Stimulated activated CD8-positive, alpha-beta memory T cell treated with anti-CD3 and anti-CD28 coated beads, Interleukin-4, amount 100 ng/mL, for 48 hours (primary cell): ENCODE data around the gene RHOH.
"Not testable (repeated sequence)": the region's sequence is repeated elsewhere in the genome, so short reads cannot be mapped to it uniquely, and the experiment has no call there.

Source experiments
- DNase-seq: peaks from one replicate; pipeline ENCODE4 v3.0.0-alpha.2; 2020

RHOH gene, protein sequence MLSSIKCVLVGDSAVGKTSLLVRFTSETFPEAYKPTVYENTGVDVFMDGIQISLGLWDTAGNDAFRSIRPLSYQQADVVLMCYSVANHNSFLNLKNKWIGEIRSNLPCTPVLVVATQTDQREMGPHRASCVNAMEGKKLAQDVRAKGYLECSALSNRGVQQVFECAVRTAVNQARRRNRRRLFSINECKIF

DNA sequence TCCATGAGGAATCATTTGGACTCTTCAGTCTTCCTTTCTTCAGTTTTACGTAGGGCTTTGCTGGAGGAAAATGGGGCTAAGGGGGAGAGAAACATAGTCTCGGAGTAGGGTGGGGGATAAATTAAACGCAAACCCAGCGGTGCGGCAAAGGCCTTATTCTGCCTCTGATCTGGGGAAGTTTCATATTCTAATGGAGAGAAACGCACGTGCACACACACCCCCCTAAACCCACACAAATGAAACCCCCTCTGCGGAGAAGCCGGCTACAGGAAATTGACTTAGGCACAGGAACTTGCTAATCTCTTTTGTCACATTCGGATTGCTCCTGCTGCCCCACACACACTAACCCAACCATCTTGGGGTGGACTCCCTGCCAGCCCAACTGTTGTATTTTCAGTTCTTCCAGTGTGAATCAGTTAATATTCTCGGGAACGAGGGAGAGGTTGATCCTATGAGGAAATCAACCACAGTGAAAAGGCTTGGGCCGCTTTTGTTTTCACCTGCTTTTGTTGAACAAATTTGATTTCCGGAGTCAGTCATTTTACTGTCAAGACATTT, at the start of gene RHOH:
Gene RHOH (plus strand): TSS at position 308 of the 558 bp plus-strand sequence. CDS start 46,356 bp downstream, outside the sequence.
- DNase-seq = peak; percentile 80

DNA sequence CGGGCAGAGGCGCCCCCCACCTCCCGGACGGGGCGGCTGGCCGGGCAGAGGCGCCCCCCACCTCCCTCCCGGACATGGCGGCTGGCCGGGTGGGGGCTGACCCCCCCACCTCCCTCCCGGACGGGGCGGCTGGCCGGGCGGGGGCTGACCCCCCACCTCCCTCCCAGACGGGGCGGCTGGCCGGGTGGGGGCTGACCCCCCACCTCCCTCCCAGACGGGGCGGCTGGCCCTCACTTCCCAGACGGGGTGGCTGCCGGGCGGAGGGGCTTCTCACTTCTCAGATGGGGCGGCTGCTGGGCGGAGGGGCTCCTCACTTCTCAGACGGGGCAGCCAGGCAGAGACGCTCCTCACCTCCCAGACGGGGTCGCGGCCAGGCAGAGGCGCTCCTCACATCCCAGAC, 49.3 kb upstream of the RHOH start:
- not testable (repeated sequence) for DNase-seq

DNA sequence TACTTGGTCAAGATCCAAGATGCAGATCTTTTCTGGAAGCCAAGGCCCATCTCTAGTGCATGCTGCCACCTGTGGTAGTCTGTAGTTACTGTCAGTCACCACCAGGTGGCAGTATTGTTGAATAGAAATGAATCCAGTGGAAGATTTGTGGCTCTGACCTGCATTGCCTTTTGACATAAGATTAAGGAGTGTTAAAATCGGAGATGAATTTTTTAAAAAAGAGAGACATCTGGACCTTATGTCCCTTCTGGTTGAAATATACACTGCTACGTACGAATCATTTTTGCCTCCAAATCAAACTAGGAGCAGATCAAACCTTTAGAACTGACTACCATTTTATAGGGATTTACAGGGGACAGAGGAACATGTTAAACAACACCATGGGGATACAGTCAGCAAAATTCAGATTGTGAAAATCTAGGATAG, 46.9 kb upstream of the RHOH start:
- DNase-seq = peak; percentile 68

DNA sequence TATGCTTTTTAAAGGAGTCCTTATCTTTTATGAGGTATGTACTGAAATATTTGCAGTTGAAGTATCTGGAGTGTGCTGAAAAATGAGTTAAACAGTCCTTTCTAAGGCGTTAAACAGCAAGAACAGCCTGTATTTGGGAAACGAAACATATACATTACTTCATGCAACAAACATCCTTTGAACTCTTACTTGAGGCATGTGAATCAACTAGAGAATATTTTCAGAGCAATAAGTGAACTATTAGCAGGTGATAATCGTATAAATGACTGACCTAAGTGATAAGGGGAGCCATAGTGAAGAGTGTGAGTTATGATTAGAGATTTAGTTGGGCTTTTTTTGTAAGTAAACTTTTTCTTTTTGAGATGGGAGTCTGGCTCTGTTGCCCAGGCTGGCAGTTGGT, 45.9 kb upstream of the RHOH start:
- DNase-seq = no peak

DNA sequence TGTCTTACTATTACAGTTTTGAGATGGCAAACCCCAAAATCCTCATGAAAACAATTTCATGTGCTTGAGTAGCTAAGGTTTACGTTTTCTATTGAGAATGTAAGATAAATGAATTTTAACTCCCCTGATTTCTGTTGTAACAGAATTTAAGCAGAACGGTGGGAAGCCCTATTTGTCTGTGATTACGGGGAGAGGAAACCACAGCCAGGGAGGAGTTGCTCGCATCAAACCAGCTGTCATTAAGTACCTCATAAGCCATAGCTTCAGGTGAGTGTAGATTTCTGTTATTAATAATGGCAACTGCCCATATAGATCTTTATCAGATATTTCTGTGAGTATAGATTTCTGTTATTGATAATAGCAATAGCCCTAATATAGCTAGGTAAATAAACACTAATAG, 44.2 kb upstream of the RHOH start:
- DNase-seq = no peak

DNA sequence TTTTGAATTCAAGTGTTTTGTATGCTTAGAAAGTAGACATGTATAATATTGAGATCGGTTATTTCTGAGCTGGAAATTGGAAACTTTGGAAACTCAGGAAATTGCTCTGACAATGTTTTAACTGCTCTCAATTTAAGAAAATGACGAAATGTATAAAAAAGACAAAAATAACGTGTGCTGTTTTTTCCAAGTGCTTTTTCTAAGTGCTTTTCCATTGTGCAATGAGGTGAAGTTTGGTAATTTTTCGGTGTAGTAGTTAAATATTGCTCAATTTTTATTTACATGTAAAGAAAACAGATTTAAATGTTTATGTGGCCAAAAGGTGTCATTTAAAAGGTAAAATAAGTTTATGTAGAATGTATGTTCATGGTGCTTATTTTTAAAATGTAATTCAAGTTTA, 39.4 kb upstream of the RHOH start:
- no peak for DNase-seq

DNA sequence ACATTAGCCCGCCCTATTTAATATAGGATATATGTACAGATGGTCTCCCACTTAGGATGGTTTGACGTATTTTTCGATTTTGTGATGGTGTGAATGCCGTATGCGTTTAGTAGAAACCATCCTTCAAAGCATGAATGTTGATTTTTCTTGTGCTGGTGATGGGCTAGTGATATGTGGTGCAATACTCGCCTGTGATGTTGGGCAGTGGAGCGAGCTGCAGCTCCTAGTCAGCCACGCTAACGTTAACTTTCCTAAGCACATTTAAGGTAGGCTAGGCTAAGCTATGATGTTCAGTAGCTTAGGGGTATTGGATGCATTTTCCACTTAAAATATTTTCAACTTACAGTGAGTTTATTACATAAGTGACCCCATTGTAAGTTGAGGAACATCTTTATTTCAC, 36.6 kb upstream of the RHOH start:
- no peak for DNase-seq

DNA sequence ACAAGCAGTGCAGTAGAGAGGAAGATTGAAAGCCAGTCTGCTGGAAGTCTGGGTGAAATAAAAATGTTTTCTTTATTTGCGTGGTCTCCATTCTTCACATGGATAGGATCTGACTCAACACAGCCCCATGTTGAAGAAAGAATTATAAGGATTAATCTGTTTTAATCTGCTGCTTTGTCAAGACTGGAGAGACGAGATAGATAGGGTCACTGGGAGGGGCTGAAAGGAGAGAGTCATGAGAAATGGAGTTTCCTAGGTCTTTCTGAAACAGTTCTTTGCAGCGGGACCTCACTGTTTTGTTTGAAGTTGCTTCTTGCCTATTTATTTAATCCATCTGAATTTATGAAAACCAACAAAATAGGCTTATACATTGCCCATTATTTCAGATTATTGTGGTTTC, 32.4 kb upstream of the RHOH start:
- DNase-seq = no peak

DNA sequence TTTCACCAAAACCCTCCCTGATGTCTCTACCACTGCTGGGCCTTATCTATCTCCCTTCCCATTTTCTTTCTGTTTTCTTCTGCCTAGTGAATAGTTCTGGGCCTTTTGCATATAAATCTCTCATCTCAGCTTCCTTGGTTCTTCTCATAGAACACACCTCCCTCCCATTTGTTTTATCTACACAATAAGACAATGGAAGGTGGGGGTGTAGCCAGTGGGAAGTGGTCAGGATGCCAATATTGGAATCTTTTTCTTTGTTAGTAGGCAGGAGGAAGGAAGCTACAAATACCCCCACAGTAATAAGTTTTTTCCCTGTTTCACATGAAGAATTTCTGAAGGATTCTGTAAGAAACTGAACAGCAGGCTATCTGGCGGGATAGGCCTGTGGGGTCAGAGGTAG, 30.9 kb upstream of the RHOH start:
- DNase-seq = no peak

DNA sequence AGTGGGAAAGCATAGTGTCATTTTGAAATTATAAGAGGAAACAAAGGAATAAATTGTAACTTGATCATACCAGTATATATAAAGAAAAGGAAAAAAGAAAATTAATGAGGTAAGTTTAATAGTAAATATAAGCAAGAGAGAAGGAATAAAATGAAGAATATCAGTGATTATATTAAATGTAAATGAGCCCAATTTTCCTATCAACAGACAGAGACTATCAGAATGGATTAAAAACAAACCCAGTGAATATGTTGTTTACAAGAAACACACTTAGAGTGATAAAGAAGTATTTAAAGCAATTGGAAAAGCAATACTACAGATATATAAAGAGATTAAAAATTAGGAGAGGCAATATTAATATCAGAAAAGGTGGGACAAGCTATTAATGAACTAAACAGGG, 28.8 kb upstream of the RHOH start:
- no peak for DNase-seq

DNA sequence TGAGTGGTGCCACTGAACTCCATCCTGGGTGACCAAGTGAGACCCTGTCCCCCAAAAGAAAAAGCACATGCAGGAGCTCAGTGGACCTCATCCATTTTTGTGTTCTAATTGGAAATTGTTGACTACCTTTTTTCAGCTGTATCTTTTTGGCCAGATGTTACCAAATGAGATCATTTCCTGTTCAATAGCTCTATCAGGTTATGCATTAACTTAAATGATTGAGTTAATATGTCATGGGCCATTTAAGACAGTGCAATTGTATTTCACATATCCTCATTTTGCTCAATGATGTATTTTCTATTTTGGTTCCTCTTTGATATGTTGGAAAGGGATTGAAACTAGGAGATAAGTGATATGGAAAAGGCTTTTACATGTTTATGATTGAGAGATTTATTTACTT, 26.2 kb upstream of the RHOH start:
- no peak for DNase-seq

DNA sequence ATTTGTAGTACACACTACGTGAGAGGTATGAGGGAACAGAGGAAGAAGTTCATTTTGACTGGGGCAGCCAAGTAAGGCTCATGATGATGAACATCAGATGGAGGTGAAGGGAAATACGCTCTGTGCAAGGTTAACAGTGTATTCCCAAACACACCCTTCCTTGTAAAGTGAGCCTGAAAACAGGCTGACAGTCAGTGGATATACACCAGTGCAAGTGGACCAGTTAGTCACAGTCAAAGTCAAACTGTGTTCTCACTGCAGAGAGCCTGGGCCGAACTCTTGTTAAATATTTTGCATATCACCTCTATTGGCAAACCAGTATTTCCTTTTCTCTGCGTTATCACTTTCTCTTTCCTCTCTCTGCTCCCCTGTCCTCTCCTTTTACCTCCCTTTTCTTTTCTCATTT, 23.4 kb upstream of the RHOH start:
- no peak for DNase-seq

DNA sequence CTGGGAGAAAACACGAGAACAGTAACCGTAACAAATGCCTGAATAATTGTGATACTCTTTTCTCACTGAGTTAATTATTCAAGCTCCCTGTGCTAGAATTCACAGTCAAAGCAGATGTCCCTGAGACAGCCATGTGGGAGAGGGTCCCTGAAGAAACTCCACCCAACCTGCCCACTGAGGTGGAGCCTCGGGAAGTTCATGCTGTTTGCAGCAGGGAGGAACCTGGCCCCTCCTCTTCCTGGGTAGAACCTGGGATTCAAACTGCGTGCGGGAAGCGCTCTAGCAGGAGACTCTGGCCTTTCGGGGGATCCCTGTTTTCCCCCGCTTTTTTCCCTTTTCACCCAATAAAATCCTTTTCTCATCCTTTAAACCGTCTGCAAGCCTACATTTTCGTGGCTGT, 20.2 kb upstream of the RHOH start:
- no peak for DNase-seq

DNA sequence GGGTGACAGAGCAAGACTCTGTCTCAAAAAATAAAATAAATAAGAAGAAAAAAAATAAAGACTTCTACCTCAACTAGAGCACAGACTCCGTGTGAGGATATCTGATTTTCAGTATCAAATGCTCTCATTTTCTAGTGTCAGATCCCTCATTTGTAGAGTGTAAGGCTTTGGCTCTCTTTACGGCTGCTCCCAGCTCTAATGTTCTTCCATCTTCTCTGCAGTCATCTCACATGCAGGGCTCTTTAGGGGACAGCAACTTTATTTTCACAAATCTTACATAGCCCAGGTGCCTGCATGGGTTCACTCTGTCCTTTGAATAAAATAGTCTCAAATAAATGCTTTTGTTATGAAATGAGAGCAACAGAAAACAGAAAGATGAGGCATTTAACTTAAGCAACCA, 19.2 kb upstream of the RHOH start:
- no peak for DNase-seq

DNA sequence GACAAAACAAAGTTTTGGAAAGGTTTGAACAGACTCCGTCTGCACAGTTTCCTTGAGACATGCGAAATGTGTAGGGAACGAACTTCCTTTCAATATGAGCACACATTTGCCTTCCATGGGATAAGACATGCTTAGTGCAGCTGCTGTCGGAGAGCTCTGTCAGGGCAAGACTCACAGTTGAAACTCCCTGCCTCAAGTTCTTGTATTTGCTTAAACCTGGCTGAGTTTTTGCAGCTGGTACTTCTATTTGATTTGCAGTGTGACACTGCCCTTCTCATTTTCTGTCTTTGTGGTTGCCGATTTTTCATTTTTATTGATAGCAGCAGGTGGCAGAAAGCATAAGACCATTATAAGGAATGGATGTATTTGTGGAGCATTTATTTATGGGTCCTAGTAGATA, 18.2 kb upstream of the RHOH start:
- DNase-seq = no peak

DNA sequence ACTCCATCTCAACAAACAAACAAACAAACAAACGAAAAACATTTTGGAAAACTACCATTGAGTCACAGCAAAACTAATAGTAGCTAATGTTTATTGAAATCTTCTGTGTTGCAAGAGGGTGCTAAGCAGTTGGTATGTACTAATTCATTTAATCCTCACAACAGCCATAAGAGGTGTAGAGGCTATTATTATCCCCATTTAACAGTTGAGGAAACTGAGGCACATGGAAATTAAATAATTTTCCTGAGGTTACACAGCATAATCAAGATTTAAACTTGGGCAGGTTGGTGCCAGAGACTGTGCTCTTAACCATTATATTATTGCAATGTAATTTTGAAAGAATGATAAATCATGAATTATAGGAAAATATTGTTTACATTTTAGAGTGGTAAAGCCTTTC, 17.5 kb upstream of the RHOH start:
- DNase-seq = no peak

DNA sequence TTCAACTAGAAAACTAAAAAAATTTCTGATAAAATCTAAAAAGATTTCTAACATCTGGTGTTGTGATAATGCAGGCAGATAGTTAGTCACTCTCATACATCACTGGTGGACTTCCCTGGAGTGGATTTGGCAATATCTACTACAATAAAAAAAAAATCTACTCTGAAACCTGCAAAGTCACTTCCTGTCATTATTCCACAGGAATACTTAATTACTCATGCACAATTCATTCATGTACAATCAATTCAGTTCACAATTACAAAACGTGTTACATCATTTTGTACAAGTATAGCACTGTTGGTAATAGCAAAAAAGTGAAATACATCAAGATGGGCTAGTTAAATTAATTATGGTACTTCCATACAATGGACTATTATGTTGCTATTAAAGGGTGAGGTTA, 16.5 kb upstream of the RHOH start:
- DNase-seq = no peak

DNA sequence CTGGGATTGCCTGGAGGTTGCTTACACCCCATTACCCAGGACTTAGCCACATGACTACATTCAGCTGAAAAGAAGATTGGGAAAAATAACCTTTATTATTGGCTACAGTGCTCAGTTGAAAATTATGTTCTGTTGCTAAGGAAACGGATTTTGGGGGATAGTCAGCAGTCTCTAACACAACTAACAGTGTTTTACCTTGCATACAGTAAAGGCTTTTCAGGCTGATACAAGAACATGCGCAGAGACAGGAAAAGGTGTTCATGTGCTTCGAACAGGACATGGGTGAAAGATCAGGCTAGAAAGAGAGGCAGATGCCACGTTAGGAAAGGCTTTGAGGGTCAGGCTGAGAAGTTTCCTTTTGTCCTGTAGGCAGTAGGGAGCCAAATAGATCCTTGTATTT, 14.8 kb upstream of the RHOH start:
- no peak for DNase-seq

DNA sequence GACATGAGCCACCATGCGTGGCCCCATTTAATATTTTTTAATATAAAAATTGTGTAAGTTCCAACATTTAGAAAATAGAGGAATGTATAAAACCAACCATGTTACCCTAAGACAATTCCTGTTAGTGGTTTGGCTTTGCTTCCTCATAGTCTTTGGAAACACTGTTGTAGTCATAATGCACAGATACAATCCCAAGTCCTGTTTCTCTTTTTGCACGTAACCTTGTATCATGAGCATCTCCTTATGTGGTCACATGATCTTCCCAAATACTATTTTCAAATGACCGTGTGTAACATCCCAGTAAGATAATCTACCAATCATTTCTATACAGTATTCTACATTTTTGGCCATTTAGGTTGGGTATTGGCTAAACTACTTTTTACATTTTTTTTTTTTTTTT, 13.9 kb upstream of the RHOH start:
- DNase-seq = no peak

DNA sequence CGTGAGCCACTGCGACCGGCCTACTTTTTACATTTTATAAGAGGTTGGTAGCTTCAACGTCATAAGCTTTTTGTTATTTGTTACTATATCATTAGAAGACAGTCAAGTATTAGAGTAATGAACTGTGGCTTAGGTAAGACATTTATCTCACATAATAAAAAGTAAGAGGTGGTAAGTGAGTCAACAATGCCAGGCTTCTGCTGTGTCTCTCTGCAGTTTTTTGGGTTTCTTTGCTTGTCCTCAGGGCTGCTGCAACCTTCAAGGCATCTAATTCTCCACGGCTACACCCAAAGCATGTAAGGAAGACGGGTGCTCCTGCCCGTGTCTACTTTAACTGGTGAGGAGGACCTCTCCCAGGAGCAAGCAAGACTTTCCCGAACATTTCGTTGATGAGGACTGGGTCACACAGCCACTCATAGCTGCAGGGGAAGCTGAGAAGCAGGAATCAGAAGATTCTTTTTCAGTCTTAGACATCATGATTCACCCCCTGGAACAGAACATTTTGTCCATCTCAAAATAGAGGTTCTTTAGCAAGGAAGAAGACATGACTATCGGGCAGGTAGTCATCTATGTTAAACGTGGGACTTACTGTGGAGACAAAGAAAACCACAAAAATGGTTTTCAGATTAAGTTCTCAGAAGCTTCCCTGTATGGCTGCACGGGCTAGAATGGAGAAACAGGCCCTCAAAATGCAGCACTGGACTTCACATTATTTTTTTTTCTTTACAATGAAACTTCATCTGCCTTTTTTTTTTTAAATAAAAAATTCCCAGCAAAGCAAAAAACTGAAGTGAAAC, 13.0 kb upstream of the RHOH start:
- no peak for DNase-seq

DNA sequence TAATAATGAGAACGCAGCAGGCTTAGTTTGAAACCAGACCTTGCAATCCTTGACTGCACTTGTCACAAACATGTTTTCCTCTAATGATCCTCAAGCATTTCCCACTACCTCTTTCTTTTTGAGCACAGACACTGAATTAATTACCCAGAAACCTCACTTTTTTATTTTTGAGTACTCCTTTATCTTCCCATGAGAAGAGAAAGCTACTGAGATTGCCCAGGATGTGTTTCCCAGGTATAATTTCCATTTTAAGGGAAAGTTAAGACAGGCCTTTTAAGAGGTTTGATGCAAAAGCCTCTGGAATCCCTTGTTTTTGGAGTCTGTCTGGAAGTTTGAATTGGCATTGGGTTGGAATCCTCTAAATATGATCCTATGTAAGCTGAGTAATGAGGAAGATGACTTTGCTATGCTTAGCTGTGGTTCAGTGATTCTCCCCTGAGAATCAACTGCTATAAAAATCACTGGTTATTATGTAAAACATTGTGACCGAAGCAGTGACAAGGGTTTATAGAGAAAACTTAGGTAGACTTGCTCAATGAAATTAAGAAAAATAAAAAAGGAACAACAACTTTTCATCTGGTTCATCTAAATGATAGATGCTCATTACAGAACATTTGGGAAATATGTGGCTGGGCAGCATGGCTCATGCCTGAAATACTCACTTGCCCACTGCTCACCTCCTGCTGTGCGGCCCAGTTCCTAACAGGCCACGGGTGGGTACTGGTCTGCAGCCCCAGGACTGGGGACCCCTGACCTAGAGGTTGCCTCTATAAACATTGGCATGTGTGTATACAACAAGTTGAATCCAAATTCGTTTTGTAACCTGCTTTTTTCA, 10.8 kb upstream of the RHOH start:
- no peak for DNase-seq

DNA sequence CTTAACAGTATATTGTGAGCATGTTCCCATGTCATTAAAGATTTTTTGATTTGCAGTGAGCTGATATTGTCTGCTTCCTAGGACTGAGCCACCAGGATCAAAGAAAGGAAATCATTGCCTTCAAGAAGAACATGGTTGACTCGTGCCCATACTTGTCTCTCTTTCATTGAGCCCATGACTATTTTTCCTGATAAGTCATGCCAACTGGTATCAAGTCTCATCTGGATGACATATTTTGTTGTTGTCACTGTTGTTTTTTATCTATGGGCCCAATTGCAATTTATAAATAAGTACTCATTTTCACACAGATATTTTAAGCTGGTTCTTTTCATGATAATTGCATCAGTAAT, 10.2 kb upstream of the RHOH start:
- no peak for DNase-seq

DNA sequence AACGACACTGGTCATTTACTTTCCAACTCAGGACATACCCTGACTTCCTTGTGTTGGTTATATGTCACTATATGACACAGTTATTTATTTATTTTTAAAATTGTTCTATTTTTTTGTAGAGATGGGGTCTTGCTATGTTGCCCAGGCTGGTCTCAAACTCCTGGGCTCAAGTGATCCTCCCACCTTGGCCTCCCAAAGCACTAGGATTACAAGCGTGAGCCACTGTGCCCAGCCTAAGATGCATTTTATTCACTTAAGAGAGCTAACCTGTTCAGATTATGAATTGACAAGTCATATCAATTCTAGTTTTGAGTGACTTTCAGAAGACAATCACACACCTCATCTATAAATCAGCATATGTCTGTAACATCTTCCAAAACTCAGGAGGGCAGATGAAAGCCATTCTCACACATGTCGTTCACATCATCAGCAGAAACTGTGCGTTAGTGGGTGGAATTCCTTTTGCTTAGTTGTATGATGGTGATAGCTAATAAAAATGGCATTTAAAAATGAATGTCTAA, 9.4 kb upstream of the RHOH start:
- DNase-seq = no peak

DNA sequence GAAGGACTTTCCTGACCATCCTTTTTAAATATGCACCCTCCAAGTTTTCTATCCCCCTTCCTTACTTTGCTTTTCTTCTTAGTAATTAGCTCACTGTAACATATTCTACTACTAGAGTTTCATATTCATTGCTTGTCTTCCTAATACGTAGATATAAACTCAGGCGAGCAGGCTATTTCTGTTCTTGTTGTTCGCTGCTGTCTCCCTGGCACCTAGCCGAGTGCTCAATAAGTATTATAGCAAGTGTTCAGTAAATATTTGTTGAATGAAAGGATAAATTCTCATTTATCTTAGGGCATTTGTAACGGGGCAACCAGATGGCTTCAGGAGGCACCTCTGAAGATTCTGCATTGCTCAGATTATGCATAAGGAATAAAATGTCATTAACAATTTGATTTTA, 6.8 kb upstream of the RHOH start:
- DNase-seq = no peak
